Transverse colon (tissue), 3 donors: Measurements from ENCODE around the gene NUMA1.

Experiments
- CTCF ChIP-seq, 5 experiments: fragments of 200-600 bp in 3 of 5; fragments of 450-650 bp in 2 of 5; sonication (generic) in 3 of 5; IDR thresholded peaks; 1 replicate in 2 of 5; 2 replicates in 3 of 5; pipeline ENCODE4 v1.5.1; 2016 to 2017; ENCODE audit warnings: antibody characterized with exemption in 5 of 5, inconsistent platforms in 3 of 5, mild to moderate bottlenecking in 2 of 5, moderate library complexity in 1 of 5
- POLR2A ChIP-seq: fragments of 450-650 bp; IDR thresholded peaks from one replicate; pipeline ENCODE4 v1.6.1; 2016; ENCODE audit warnings: antibody characterized with exemption, mild to moderate bottlenecking, moderate library complexity

DNA sequence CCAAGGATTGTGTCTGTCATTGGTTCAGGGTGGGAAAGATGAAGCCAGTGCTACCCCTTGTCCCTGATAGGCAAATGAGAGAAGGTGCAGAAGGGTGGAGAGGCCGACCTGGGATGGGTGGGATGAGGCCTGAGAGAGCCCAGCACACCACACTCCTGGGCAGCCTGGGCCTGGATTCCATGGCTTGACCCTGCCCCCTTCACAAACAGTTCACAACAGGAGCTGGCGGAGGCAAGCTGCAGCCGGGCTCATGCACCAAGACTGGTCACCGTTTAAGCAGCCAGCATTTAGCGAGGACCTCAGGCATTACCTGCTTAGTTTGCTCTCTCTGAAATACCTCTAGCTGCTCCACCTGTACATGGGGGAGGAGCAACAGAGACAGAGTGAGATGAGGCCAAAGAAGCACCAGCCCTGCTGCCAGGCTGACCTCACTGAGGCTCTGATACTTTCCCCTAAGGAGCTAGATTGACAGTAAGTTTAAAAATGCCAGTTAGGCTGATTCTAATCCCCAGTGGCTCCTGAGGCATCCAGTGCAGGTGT, 68.2 kb downstream of the NUMA1 start:
- no peak for TF ChIP-seq POLR2A
- no peak for TF ChIP-seq CTCF (IDR thresholded peaks at IDR 0.05)
